H1 (cell line): Measurements from ENCODE around the gene SCN2B. TPM values are rescaled to one million over a fixed set of nuclear protein-coding genes. Genes with fewer than 3 reads are reported as not detected.

Source experiments
- CTCF ChIA-PET: fragments of 300-600 bp; sonication (Branson Sonifier 250); formaldehyde crosslinking; loops from one replicate; lab custom pipeline; 2021; ENCODE audit not compliant: partially characterized antibody; lab: Charles Lee
- POLR2A ChIA-PET: fragments of 300-600 bp; sonication (Branson Sonifier 250); formaldehyde crosslinking; loops from one replicate; lab custom pipeline; 2021; ENCODE audit warnings: inconsistent platforms; ENCODE audit not compliant: partially characterized antibody; lab: Charles Lee
- DNase-seq, 2 experiments: peaks; one replicate each; pipeline versions ENCODE4 v3.0.0 to v3.0.0-alpha.2; 2010 to 2022; ENCODE audit warnings: low spot score in 2 of 2, low read depth in 1 of 2, mixed read lengths in 1 of 2
- FAIRE-seq: peaks from 2 replicates; lab custom pipeline; 2011; peaks lifted over from hg19 to GRCh38; lab: Jason Lieb, UNC
- H2AFZ ChIP-seq: 2 replicates; pipeline ENCODE4 v1.8.1; 2012; ENCODE audit warnings: low read length, inconsistent platforms
- H2AK5ac ChIP-seq: 2 replicates; pipeline ENCODE4 v1.6.1; 2013; ENCODE audit warnings: low read depth, low read length
- H2BK120ac ChIP-seq: replicated peaks from 2 replicates; pipeline ENCODE3; 2013; ENCODE audit warnings: low read depth, low read length, inconsistent platforms
- H2BK12ac ChIP-seq: 2 replicates; pipeline ENCODE4 v1.6.1; 2013; ENCODE audit warnings: low read depth, low read length
- H2BK15ac ChIP-seq: 2 replicates; pipeline ENCODE4 v1.6.1; 2013; ENCODE audit warnings: low read length
- H2BK20ac ChIP-seq: 2 replicates; pipeline ENCODE4 v1.6.1; 2013; ENCODE audit warnings: low read length
- H2BK5ac ChIP-seq: 2 replicates; pipeline ENCODE4 v1.6.1; 2013; ENCODE audit warnings: low read depth, low read length
- H3K14ac ChIP-seq: 2 replicates; pipeline ENCODE4 v1.6.1; 2013; ENCODE audit warnings: inconsistent platforms; ENCODE audit not compliant: insufficient read length
- H3K18ac ChIP-seq: 2 replicates; pipeline ENCODE4 v1.6.1; 2013; ENCODE audit warnings: low read length; ENCODE audit errors: extremely low read depth
- H3K23ac ChIP-seq: 2 replicates; pipeline ENCODE4 v1.6.1; 2013; ENCODE audit warnings: inconsistent platforms; ENCODE audit not compliant: insufficient read length
- H3K23me2 ChIP-seq: 2 replicates; pipeline ENCODE4 v1.6.1; 2013; ENCODE audit warnings: low read depth, low read length
- H3K27ac ChIP-seq: 2 replicates; pipeline ENCODE4 v1.6.1; 2011; ENCODE audit warnings: low read depth, low read length, inconsistent platforms
- H3K27me3 ChIP-seq, 4 experiments: replicated peaks in 1 of 4; 1 replicate in 1 of 4; 2 replicates in 3 of 4; pipeline versions ENCODE4 v1.6.1 to v1.8.1; 2011 to 2013; ENCODE audit warnings: low read length in 3 of 4, mild to moderate bottlenecking in 3 of 4, inconsistent platforms in 2 of 4, mixed read lengths in 2 of 4, moderate library complexity in 1 of 4; ENCODE audit not compliant: control insufficient read depth in 3 of 4, insufficient read depth in 3 of 4; ENCODE audit errors: extremely low read depth in 1 of 4
- H3K36me3 ChIP-seq, 4 experiments: 2 replicates each; pipeline versions ENCODE4 v1.6.1 to v1.8.1; 2011 to 2013; ENCODE audit warnings: mild to moderate bottlenecking in 4 of 4, low read length in 3 of 4, moderate library complexity in 2 of 4, control low read depth in 1 of 4, inconsistent platforms in 1 of 4; ENCODE audit not compliant: insufficient read depth in 4 of 4, control insufficient read depth in 2 of 4
- H3K4ac ChIP-seq: replicated peaks from 2 replicates; pipeline ENCODE3; 2013; ENCODE audit warnings: low read length, low read depth, mixed read lengths, inconsistent platforms; ENCODE audit not compliant: insufficient read length
- H3K4me1 ChIP-seq, 4 experiments: replicated peaks in 1 of 4; 1 replicate in 1 of 4; 2 replicates in 3 of 4; pipeline versions ENCODE4 v1.6.1 to v1.8.1; 2011 to 2013; ENCODE audit warnings: low read length in 3 of 4, inconsistent platforms in 2 of 4, mixed read lengths in 1 of 4; ENCODE audit not compliant: insufficient read depth in 4 of 4, control insufficient read depth in 3 of 4
- H3K4me2 ChIP-seq, 2 experiments: 2 replicates each; pipeline versions ENCODE4 v1.6.1 to v1.8.1; 2011 to 2013; ENCODE audit warnings: low read depth in 2 of 2, low read length in 2 of 2, control low read depth in 1 of 2, inconsistent platforms in 1 of 2, mild to moderate bottlenecking in 1 of 2; ENCODE audit not compliant: insufficient read depth in 1 of 2
- H3K4me3 ChIP-seq, 4 experiments: fragments of 200-600, 300-600 bp in 1 of 4; sonication (generic), shearing (Covaris generic), sonication (Bioruptor Twin) in 1 of 4; 2 replicates each; pipeline versions ENCODE4 v1.5.1 to v1.8.1; 2011 to 2016; ENCODE audit warnings: low read length in 4 of 4, low read depth in 3 of 4, control low read depth in 2 of 4, inconsistent platforms in 2 of 4, mild to moderate bottlenecking in 2 of 4, mixed read lengths in 1 of 4, moderate library complexity in 1 of 4; ENCODE audit not compliant: insufficient read depth in 2 of 4; ENCODE audit errors: extremely low read depth in 1 of 4
- H3K56ac ChIP-seq: replicated peaks from 2 replicates; pipeline ENCODE3; 2013; ENCODE audit warnings: low read depth, mild to moderate bottlenecking, mixed read lengths, low read length, inconsistent platforms; ENCODE audit not compliant: insufficient read length
- H3K79me1 ChIP-seq: 2 replicates; pipeline ENCODE4 v1.6.1; 2013; ENCODE audit warnings: low read depth, low read length, control low read depth
- H3K79me2 ChIP-seq, 2 experiments: 2 replicates each; pipeline versions ENCODE4 v1.6.1 to v1.8.1; 2012 to 2013; ENCODE audit warnings: low read length in 2 of 2, mild to moderate bottlenecking in 2 of 2, inconsistent platforms in 1 of 2; ENCODE audit not compliant: insufficient read depth in 2 of 2, control insufficient read depth in 1 of 2
- H3K9ac ChIP-seq, 4 experiments: replicated peaks in 1 of 4; 1 replicate in 1 of 4; 2 replicates in 3 of 4; pipeline versions ENCODE4 v1.6.1 to v1.8.1; 2011 to 2013; ENCODE audit warnings: low read depth in 3 of 4, low read length in 3 of 4, control low read depth in 2 of 4, mild to moderate bottlenecking in 2 of 4, moderate library complexity in 2 of 4, inconsistent platforms in 1 of 4; ENCODE audit errors: extremely low read depth in 1 of 4
- H3K9me3 ChIP-seq, 2 experiments: 2 replicates each; pipeline versions ENCODE4 v1.6.1 to v1.8.1; 2012 to 2013; ENCODE audit warnings: mild to moderate bottlenecking in 2 of 2, moderate library complexity in 2 of 2, control low read depth in 1 of 2, inconsistent platforms in 1 of 2, low read depth in 1 of 2, low read length in 1 of 2, mixed read lengths in 1 of 2; ENCODE audit not compliant: insufficient read depth in 2 of 2
- H4K20me1 ChIP-seq, 2 experiments: replicated peaks in 1 of 2; 2 replicates each; pipeline versions ENCODE3 to v1.8.1; 2011 to 2013; ENCODE audit warnings: inconsistent platforms in 2 of 2, low read length in 2 of 2, mild to moderate bottlenecking in 1 of 2; ENCODE audit not compliant: insufficient read depth in 2 of 2, control insufficient read depth in 1 of 2
- H4K5ac ChIP-seq: 2 replicates; pipeline ENCODE4 v1.6.1; 2013; ENCODE audit warnings: low read length, low read depth, mixed read lengths, inconsistent platforms; ENCODE audit not compliant: insufficient read length
- H4K8ac ChIP-seq: 2 replicates; pipeline ENCODE4 v1.8.0; 2013; ENCODE audit warnings: mild to moderate bottlenecking, moderate library complexity, low read length, inconsistent platforms; ENCODE audit not compliant: insufficient read depth; ENCODE audit errors: extremely low read depth
- H4K91ac ChIP-seq: replicated peaks from 2 replicates; pipeline ENCODE3; 2013; ENCODE audit warnings: low read length, mixed read lengths, inconsistent platforms; ENCODE audit not compliant: insufficient read length
- ASH2L ChIP-seq: fragments of 200-600, 300-600 bp; sonication (generic); IDR thresholded peaks from one replicate; pipeline ENCODE4 v1.7.1; 2017; ENCODE audit warnings: low read length
- BCL11A ChIP-seq, 2 experiments: IDR thresholded peaks; one replicate each; pipeline ENCODE4 v1.6.1; 2011; ENCODE audit warnings: low read depth in 2 of 2, low read length in 2 of 2, mild to moderate bottlenecking in 2 of 2
- CREB1 ChIP-seq: IDR thresholded peaks from 2 replicates; pipeline ENCODE4 v1.6.1; 2012; ENCODE audit warnings: inconsistent platforms
- CTBP2 ChIP-seq: IDR thresholded peaks from 2 replicates; pipeline ENCODE4 v1.7.0; 2011; ENCODE audit warnings: borderline replicate concordance, mild to moderate bottlenecking, moderate library complexity, mixed read lengths, low read length; ENCODE audit not compliant: insufficient read depth, insufficient read length
- EGR1 ChIP-seq: IDR thresholded peaks from 2 replicates; pipeline ENCODE4 v1.6.1; 2011; ENCODE audit warnings: low read depth, low read length, borderline replicate concordance
- JUN ChIP-seq: IDR thresholded peaks from 2 replicates; pipeline ENCODE4 v1.6.1; 2011; ENCODE audit warnings: low read depth, mild to moderate bottlenecking, improper control_type of control experiment, low read length
- KDM4A ChIP-seq: IDR thresholded peaks from one replicate; pipeline ENCODE4 v1.7.1; 2012; ENCODE audit warnings: low read depth, mild to moderate bottlenecking, moderate library complexity, low read length, inconsistent platforms; ENCODE audit not compliant: severe bottlenecking
- MAFK ChIP-seq: IDR thresholded peaks from 2 replicates; pipeline ENCODE4 v1.6.1; 2012; ENCODE audit warnings: low read depth, mild to moderate bottlenecking, improper control_type of control experiment, low read length
- RNF2 ChIP-seq: fragments of 200-900, 300-1000 bp; sonication (generic); IDR thresholded peaks from 2 replicates; pipeline ENCODE4 v1.7.1; 2016; ENCODE audit warnings: borderline replicate concordance, low read depth, mild to moderate bottlenecking, antibody characterized with exemption, low read length; ENCODE audit not compliant: poor library complexity, severe bottlenecking; ENCODE audit errors: missing control alignments
- SUZ12 ChIP-seq: fragments of 200-600 bp; sonication (generic); IDR thresholded peaks from 2 replicates; pipeline ENCODE4 v1.6.1; 2012; ENCODE audit warnings: mild to moderate bottlenecking, inconsistent platforms, low read length, moderate library complexity, mixed read lengths
- WGBS, 2 experiments: shearing (Covaris generic) in 1 of 2; methylation state at CpG; one replicate each; pipeline versions ENCODE4 v1.1.6 to v1.1.7; 2013 to 2015; ENCODE audit warnings: low lambda C conversion rate in 2 of 2, mixed read lengths in 2 of 2, inconsistent platforms in 1 of 2, low coverage in 1 of 2, missing lambda C conversion rate in 1 of 2; ENCODE audit not compliant: insufficient replicate concordance in 2 of 2, insufficient coverage in 1 of 2, insufficient read length in 1 of 2; ENCODE audit errors: extremely low coverage in 1 of 2, missing lambda C conversion rate in 1 of 2; 5-methylcytosine and 5-hydroxymethylcytosine counted together
- polyA plus RNA-seq, 7 experiments: library from polyadenylated mRNA; depleted of rRNA in 3 of 7; stranded (reverse) in 5 of 7; unstranded in 2 of 7; fragments of >200 nt in 5 of 7; fragments of 200-250 nt in 2 of 7; gene quantifications; 1 replicate in 5 of 7; 2 replicates in 1 of 7; 4 replicates in 1 of 7; pipeline versions ENCODE4 v1.2.1 to v1.2.3, GENCODE V29; 2011 to 2013; ENCODE audit warnings: missing spikeins in 2 of 7, mixed read lengths in 2 of 7
- total RNA-seq: library from RNA; stranded (reverse); fragmentation: NEBNext Ultra II Directional; extraction: Animal tissue kit (Norgen Biotek cat#: 25700); gene quantifications from 2 replicates; pipeline ENCODE4 v1.2.1, GENCODE V29; 2021

SCN2B gene
- total and polyA plus RNA-seq, 2 of the 8 experiments (the other 6 are each of a cell fraction or from before 2014, with no cell fraction given): 0.14 to 0.24 TPM

DNA sequence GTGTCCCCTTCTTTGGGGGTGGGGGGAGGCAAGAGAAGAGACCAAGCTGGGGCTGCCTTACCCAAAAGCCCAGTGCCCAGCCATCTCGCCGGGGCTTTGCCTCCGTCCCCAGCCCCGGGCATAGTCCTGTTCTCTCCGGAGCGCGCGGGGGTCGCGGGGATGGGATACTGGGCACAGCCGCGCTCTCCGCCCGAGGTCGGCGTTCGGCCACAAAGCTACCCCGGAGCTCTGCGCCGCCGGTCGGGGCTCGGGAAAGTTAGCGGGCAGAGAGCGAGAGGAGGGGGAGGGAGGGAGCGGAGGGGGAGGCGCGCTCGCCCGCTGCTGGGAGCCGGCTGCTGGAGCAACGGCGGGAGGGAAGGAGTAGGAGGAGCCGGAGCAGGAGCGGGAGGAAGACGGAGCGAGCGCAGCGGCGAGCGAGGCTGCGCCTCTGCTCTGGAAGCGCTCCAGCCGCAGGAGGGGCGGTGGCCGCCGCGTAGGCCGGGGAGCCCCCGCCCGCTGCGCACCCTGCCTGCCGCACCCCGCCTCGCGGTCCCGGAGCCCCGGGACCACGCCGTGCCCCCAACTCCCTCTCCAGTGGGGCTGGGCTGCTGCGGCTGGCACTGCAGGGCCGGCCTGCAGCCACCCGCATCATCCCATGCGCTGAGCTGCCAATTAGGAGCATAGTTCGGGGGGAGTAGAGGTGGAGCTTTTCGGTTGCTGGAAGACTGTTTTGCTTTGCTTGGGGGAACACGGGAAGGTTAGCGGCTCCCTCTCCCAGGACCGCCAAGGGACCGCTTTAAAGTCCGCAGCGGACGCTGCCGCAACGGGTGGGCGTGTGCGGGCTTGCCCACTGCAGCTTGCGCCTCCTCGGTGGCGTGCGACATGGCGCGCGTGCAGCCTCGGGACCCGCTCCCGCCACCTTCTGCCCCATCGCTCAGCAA is 23.6 kb downstream of the SCN2B start, which contains the start of gene SCN4B:
Gene SCN4B, minus strand, starts transcription at position 272 of the 920 bp plus-strand sequence. Its CDS starts 150 bp downstream, at position 122.
- peaks cover 4 to 69% (median 46%) of the 10 kb centered on the region in 4 experiments for H3K4me1 ChIP-seq
- H2BK5ac ChIP-seq: peak within 1 kb of the TSS; percentile 69; the same call in 1 of the 2 replicates
- no peak for FAIRE-seq
- TF ChIP-seq BCL11A (IDR thresholded peaks at IDR 0.05; ENCODE audit: low read depth in 2 of 2, low read length in 2 of 2) (no peak), ASH2L (peak; percentile 93), MAFK (no peak), CREB1 (0 out of 2 replicates have a peak, but pooled peaks have one; percentile 0), JUN (no peak), CTBP2 (peak; percentile 91), SUZ12 (peak; percentile 79; the same call in 1 of the 2 replicates), EGR1 (peak; percentile 67), KDM4A (peak; percentile 98), RNF2 (peak; percentile 31)

More for the DNA sequence above, 23.6 kb downstream of the SCN2B start, which contains the start of gene SCN4B:
- no peaks in the 10 kb centered on the region for H3K79me1 ChIP-seq
- no peaks in the 10 kb centered on the region for H3K9me3 ChIP-seq
- CTCF ChIA-PET: interaction anchor here (0.5 to 12.7 kb wide), 4 partner anchors 10 to 25 kb away, joined by 3 to 245 read pairs (median 6); no protein-coding TSS in a partner anchor
- peak in 1 of 2 experiments; percentile 83 for DNase-seq
- no peak within 1 kb of the TSS; a peak in 1 of 7 replicates for H3K9ac ChIP-seq
- H2BK15ac ChIP-seq: peak within 1 kb of the TSS; percentile 97; the same call in 1 of the 2 replicates
- H4K20me1 ChIP-seq: no peaks in the 10 kb centered on the region
- H2AFZ ChIP-seq: peak within 1 kb of the TSS; percentile 46; the same call in 1 of the 2 replicates
- peak within 1 kb of the TSS; percentile 31 for H2BK120ac ChIP-seq
- peak within 1 kb of the TSS; percentile 86; the same call in 1 of the 2 replicates for H2BK20ac ChIP-seq
- H4K8ac ChIP-seq: peak within 1 kb of the TSS; percentile 9
- H3K27ac ChIP-seq: no peak within 1 kb of the TSS
- H3K14ac ChIP-seq: no peak within 1 kb of the TSS
- no peak within 1 kb of the TSS for H3K4ac ChIP-seq
- peak within 1 kb of the TSS; percentile 68 to 96 (median 77) for H3K4me3 ChIP-seq
- POLR2A ChIA-PET: interaction anchor here (1.0 to 1.7 kb wide), 3 partner anchors 17 to 28 kb away, joined by 3 to 12 read pairs (median 4); no protein-coding TSS in a partner anchor
- no peaks in the 10 kb centered on the region for H3K36me3 ChIP-seq
- peak within 1 kb of the TSS; percentile 89; the same call in 1 of the 2 replicates for H3K18ac ChIP-seq
- H2AK5ac ChIP-seq: no peak within 1 kb of the TSS
- peaks cover 27% of the 10 kb centered on the region for H3K23me2 ChIP-seq
- peak within 1 kb of the TSS; percentile 68 for H4K91ac ChIP-seq
- no peak within 1 kb of the TSS for H4K5ac ChIP-seq
- H3K56ac ChIP-seq: no peak within 1 kb of the TSS
- H3K27me3 ChIP-seq: peaks cover 34 to 77% (median 73%) of the 10 kb centered on the region in 4 experiments
- no peaks in the 10 kb centered on the region for H3K79me2 ChIP-seq
- H3K23ac ChIP-seq: no peak within 1 kb of the TSS
- H2BK12ac ChIP-seq: peak within 1 kb of the TSS; percentile 94; the same call in 1 of the 2 replicates
- WGBS, 2 experiments: 1% methylated on average over 48 of the region's 88 CpGs; no CpG with 5 or more reads in 1 of the 2 experiments
- H3K4me2 ChIP-seq: peak within 1 kb of the TSS; percentile 91 to 98
